ENCODE data around the gene OBP2B.
"Not testable (repeated sequence)": the region's sequence is repeated elsewhere in the genome, so short reads cannot be mapped to it uniquely, and the experiment has no call there.

The OBP2B gene

DNA sequence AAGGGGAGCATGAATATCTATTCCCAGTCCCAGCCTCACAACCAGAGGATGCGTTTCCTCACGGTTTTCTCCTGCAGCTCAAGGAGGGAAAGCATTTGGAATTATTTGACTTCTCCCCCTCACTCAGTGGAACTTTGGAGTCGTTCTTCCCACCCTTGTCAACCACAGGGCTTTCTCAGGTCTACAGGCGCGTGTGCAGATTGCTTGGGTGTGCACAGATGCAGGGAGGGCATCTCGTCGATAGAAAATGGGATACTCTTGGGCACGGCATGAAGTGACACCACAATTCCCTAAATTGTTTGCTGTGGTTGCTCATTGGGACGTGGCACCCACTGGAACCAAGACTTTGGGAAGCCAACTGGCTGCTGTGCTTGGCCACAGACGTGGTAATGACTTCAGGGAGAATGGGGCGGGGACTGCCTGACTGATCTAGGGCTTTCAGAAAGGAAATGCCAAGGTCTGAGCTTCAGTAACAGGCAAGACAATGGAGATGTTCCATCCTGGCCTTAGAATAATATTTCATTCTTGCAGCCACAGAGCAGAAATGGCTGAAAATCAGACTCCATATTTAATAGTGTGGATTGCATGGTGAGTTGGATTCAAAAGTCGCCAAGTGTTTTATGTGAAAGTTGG is 12.2 kb upstream of the OBP2B start:
- DNase-seq = no peak

DNA sequence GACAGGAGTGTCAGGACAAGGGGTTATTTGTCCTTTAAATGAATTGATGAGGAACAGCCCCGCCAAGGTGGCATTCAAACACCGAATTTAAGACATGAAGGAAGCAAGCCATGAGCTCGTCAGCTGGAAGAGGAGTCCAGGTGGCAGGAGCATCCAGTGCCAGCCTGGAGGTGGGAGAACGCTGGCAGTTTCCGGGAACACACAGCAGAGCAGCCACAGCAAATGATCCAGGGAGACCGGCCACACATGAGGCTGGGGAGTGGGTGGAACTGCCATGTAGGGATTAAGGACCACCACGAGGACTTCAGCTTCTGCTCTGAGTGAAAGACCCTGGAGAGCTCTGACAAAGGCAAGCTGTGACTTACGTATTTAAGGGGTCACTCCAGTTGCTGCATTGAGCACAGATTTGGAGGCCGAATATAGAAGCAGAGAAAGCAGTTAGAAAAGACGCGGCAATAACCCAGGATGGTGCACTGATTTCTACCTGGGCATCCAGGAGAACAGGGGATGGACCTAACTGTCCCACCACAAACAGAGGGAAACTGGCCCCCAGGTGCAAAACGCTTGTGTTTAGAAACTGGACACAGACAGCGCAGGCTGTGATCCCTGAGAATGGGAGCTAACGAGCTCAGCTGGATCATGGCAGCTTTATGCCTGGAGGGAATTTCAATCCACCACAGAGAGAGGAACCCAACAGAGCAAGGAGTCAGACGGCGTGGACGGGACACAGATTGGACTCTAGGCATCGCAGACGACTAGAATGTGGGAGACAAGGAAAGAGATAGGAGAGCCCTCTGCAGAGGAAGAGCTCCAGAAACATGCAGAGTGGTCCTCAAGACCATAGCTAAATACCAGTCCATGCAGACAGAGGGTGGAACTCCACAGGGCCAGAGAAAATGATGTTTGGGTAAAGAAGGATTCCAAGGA is 9.3 kb upstream of the OBP2B start:
- DNase-seq = not testable (repeated sequence)

DNA sequence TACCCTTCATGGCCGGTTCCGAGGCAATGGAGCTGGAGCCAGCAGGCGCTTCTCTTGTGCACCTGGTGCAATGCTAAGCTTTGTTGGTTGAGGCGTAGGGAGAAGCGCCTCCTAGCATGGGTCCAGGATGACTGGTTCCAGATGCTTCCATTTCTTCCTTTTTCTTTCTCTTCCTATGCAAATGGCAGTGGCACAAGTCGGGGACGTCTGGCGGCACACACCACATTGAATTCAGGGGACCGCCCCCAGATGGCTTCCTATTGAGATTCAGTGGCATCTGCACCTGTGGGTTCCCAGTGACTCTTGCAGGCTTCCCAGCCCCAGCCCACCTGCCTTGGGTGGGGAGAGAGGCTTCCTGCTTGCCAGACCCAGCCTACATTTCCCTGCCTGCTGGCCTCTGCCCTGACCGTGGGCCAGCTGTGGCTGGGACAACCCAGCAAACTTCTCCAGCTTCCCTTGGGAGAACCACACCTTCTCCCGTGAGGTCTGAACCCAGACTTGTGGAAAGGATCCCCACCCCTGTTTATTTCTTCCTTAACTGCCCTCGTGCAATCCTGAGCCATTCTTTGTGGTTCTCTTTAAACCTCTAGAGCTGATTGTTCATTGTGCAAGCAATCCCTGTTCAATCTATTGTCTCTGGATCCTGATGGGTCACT is 8.4 kb upstream of the OBP2B start:
- not testable (repeated sequence) for DNase-seq

DNA sequence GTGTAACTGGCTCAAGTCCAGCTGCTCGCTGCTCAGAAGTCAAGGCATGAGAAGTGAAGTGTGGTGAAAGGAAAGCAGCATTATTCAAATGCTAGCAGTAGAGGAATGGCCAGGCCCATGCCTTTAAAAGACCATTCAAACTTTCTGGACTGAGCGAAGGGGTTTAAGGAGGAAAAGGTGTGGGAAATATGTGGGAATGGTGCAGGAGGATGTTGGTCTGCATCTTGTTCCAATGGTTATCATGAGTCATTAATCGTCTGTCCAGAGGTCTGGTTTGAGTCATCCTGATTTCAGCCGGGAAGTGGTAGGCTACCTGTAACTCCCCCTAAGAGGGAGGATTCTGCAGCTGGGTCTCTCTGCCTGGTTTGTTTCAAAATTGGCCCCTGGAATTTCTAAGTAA is 5.2 kb upstream of the OBP2B start:
- not testable (repeated sequence) for DNase-seq

DNA sequence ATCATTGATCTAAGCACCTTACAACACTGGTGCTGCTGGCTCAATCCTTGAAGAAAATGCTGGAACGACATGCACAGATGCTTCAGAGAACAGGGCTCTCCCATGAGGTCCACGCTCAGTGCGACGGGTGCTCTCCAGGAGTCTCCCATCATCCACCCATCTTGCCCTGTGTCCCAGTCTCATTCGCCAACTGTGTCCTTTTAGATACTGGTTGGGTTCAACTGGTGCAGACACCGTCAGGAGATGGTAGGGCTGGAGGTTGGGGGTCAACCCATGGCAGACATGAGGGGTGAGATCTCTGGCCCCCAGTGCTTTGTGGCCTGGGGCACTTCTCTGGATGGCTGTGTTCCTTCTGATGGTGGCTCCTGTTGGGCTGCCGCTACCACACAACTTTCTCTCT is 1.6 kb upstream of the OBP2B start:
- DNase-seq = no peak

DNA sequence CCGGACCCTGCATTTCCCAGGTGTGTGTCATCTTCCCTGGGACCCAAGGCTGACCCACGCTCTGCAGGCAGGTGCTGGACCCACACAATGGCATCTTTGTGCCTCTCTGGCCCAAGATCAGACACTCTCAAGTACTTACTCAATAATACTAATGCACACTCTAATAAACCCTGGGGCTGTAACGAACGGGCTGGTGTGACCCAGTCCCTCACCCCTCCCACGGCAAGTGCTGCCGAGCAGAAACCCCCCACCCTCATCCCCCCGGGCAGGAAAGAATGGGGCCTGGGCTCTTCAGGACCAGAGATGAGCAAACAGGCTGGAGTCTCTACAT is 1.1 kb upstream of the OBP2B start:
- DNase-seq = no peak

DNA sequence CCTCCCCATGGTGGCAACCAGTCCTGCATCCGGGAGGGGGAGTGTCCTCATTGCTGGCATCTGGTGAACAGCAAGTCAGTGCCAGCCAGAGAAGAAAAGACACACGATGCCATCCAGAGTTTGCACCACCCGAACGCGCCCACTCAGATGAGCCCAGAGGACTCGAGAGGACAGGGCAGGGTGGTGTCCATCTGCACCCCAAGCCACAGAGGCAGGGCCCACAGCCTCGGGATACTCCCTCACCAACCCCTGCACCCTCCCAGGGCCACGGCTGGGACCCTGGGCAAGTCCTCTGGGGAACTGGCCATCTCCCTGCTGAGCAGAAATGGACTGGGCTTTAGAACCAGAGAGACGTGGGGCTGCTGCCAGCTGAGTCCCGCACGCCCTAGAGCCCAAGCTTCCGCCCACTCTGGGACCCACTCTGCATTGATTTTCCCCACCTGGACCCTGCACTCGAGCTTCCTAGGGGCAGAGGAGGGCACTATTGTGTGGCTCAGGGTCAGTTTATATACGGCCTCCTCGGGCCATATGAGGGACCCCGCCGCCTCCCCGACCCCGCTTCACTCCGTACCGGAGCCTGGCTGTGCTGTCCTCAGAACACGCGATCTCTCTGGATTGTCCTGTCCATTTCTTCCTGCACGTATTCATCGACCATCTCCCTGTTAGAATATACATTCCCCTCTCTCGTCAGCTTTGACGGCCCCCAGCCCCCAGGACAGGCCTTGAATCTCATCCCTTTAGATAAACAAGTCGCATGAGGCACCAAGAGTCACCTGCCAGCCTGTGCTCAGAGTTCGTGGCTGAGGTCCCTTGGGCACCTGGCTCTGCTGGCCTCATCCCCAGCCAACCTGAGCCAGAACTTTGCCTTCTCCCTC is 514 bp upstream of the OBP2B start:
- not testable (repeated sequence) for DNase-seq

DNA sequence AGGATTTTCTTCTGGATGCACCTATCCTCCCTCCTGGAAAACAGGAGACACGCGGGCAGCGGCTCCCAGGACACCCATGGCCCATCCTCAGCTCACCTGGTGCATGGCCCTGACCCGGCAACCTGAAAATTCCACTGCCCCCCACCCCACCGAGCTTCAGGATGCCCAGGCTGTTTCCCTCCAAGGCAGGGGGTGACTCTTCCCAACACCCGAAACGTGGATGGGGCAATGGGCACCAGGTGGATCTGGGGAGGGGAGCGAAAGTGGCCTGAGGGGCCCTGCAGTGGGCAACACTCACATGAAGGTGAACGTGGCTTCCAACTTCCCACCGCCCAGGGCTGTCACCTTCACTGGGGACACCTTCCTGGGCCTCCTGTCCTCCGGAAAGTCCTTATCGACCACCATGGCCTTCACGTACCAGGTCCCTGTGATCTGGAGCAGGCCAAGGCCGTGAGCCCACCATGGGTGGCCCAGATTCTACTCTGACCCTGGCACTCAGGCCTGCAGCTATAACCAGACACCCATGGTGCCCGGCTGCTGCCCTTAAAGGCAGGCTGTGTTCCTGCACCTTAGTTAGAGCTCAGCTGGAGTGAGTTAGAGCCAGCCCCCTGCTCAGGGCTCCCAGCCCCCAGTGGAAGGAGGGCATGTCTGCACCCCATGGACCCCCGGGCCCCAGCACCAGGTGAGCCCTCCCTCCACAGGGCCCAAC is 725 bp downstream of the OBP2B start:
- DNase-seq = not testable (repeated sequence)

DNA sequence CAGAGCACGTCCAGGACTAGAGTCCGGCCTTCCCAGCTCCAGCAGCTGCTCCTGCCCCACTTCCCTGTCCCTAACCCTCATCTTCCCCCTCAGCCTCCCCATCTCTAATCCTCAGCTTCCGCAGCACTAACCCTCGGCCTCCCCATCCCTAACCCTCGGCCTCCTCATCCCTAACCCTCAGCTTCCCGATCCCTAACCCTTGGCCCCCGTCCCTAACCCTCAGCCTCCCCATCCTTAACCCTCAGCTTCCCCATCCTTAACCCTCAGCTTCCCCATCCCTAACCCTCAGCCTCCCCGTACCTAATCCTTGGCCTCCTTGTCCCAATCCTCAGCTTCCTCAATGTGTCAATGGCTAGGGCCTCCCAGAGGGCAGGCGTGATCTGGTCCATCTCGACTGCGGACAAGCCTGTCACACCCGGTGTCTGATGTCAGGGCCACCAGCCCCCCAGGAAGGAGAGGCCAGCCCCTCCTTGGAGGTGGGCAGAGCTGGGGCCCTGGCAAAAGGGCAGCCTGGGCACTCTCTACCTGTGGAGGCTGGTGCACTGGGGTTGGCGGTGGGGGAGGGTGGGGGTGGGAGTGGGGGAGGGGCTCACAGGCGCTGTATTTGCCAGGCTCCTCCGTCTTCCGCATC is 1.4 kb downstream of the OBP2B start:
- no peak for DNase-seq

DNA sequence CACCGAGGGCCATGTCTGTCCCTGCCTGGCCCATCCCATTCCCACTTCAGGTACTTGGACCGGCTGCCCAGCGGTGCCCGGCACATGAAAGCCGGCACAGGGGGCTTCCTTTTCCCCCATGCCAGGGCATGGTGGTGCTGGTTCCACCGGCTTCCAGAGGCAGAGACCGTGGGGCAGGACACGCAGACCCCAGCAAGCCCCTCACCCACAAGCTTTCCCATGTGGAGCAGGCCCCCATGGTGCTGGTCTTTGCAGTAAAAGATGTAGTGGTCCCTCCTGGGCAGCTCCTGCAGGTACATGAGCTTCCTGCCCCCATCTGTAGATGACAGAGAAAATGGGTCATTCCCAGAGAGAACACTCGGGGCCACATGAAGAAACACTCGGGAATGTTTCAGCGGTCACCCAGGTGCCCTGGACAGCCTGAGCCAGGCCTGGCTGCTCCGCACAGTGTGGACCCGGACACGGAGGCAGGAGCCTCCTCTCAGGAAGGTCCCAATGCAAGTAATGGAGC is 2.0 kb downstream of the OBP2B start:
- DNase-seq = no peak

DNA sequence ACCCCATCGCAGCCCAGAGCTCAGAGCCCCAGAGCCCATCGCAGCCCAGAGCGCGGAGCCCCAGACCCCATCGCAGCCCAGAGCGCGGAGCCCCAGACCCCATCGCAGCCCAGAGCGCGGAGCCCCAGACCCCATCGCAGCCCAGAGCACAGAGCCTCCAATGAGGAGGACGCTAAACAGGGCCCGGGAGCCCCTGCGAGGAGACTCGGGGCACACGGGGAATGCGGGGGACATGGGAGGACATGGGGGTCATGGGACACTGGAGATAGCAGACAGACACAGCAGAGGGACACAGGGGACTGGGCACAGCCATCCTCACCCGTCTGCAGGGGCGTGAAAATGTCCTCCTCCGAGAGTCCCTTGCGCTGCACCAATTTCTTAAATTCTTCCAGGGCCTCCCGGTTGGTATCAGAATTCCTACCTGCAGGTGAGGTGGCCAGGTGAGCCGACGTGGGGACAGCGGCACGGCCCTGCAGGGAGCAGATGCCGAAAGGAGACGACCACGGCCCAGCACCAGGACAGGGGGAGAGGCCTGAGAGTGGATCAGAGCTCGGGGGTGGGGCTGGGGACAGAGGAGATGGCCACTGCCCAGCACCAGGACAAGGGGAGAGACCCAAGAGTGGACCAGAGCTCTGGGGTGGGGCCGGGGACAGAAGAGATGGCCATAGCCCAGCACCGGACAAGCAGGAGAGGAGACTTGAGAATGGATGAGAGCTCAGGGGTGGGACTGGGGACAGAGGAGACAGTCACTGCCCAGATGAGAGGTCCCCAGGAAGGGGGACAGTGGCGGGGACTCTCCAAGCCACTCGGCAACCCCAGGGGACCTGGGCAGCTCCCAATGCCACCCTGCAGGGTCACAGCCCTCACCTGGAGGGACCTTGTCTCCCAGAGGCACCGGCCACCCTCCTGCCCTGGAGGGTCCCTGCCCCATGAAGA is 2.8 kb downstream of the OBP2B start:
- DNase-seq = no peak

DNA sequence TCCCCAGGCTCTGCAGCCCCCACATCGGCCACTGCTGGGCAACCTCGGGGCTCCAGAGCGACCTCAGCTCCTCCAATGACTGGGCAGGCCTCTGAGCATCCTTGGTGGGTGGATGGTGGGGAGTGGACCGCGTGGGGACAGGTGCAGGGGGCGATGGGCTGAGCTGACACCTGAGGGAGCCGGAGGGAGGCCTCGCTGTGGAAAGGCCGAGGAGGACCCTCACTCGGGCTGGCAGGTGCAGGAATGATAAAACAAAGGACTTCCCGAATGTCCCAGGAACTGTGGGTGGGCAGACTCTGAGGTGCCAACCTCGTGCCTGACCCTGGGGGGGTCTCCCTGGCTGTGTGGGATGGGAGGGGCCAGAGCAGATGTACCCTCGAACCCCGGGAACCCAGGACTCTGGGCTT is 3.6 kb downstream of the OBP2B start:
- DNase-seq = not testable (repeated sequence)

DNA sequence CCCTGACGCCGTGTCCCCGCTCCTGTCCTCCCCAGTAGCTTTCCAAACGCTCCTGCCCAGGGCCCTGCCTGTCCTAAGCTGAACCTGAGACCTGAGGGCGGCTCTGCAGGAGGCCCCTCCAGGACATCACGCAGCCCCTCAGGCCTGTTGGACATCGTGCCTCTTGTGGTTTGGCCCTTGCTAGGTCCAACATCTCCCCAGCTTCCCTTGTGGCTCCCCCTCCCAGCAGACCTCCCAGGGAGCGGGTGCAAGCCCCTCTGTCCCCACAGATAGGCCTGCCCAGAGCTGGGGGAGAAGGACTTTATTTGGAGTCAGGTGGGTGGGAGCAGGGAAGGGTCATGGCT is 4.1 kb downstream of the OBP2B start:
- no peak for DNase-seq

DNA sequence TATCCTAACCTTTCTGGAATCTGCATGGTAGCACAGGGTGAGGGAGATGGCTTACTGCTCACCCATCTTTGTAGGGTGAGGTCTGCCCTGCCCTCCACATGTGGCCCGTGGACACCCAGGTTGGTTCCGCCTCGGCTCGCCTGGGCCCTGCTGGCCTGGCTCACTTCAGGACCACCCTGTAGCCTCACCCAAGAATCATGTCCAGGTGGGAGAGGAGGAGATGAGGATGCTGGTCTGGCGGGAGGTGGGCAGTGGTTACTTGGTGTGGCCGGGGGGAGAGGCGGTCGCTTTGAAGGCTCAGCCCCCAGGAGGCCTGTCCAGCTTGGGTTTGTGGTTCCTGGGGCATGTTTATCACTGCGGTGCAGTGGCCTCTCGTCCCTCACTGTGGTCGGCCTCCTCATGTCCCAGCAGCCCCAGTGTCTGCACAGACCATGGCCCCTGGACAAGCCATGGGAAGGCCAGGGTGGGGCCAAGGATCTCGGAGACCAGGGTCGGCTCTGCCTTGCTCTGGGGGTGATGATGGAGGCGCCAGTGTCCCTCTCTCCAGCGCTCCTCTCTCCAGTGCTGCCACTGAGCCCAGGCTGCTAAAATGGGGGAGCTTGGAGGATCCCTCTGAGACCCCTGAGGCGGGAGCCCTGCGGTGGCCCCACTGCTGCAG is 4.6 kb downstream of the OBP2B start:
- no peak for DNase-seq

DNA sequence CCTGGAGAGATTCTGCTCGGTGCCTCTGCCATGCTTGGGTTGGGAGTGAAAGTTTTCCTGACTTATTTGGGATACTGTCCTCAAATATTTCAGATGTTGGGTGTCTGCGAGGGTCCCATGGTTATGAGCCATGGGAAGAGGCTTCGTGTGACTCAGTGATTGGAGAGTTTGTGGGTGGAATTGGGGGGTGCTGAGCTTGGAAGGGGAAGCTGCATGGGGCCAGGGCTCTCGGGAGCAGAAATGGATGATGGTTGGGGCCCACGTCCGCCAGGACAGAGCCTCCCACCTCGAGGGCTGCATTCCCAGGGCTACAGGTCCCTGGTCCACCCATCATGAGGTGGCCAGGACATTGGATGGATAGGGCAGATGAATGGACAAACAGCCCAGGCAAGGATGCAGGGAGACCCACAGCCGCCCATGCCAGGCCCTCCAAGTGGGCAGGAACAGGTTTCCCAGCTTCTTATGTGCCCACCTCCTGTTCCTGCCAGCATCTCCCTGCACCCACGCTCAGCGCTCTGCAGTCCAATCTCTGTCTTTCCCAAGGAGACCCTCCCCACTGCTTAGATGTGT is 5.5 kb downstream of the OBP2B start:
- no peak for DNase-seq

DNA sequence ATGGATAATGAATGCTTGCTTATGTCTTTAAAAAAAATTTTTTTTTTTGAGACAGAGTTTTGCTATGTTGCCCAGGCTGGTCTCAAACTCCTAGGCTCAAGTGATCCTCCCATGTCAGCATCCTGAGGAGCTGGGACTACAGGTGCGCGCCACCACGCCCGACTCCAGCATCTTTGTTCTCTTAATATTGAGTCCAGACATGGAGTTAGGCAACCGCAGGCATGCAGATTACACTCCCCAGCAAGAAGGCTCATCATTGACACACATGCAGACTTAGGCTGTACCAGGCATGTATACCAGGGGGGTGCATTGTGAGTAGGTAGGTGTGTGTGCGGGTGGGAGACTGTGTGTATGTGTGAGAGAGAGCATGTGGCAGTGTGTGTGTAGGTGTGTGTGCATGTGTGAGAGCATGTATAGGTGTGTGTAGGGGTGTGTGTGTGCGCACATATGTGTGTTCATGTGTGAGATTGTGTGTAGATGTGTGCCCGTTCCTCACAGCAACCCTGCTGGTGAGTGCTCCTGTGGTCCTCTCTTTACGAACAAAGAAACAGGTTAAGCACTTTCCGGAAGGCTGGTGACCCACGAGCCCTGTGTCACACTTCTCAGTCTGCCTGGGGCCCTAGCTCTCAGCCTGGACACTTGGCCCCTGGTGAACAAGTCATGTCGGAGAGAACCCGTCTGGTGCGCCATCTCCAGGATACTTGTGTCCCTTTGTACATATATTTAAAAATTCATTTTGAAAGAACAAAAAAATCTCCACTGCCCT is 6.2 kb downstream of the OBP2B start:
- DNase-seq = no peak

DNA sequence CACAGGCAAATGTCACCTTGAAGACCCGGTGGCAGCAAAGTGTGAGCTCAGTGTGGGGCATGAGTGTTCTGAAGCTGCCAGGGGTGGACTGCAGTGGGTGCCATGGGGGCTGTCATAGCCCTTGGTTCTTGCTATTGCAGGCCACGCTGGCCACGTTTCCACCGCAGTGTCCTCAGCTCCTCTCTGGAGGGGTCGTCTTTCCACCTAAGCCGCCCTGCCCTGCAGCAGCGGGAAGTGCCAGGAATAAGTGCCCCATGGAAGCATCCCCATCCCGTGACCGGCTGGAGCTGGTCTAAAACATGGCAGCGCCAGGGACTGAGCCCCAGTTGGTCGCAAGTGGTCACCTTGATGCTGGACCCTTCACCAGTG is 6.9 kb downstream of the OBP2B start:
- no peak for DNase-seq

DNA sequence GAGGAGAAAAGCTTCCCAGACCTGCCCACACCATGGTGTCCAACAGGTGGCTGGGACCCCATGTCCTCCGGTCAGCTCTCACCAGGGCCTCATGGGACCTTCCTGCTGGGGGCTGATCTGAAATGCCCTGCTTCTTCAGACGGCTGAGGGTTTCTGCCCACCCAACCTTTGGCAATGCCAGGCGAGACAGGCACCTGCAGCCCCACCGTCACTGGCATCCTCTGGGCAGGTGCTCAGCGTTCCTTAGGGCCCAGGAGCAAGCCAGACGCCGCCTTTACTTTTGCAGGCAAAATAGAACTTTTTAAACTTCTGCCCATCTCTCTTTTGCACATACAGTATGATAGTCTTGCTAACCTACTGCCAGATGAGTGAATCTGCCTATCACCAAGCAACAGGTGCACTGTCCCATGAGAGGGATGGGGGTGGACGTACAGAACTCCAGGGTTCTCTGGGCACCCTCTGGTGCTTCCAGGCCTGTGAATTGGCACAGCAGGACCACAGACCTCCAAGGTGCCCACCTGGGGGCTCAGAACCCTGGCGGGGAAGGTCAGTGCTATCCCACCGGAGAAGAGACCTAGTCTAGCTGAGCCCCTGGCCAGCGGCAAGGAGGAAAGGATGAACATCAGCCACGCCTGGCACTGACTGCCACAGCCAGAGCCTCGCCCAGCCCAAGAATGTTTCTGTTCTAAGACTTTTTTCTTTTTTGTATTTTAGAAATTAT is 7.5 kb downstream of the OBP2B start:
- DNase-seq = no peak

Data from NCI-H2107 (cell line).